CD4-positive, alpha-beta T cell treated with Interleukin-10 for 1 hour (primary cell): ENCODE measurements around the gene CD247.

Source experiments
- DNase-seq: peaks from one replicate; pipeline ENCODE4 v3.0.0-alpha.2; 2020

CD247 gene

GRCh38 chr1:167487614-167488013 lies 30.7 kb downstream of the CD247 start:
- no peak for DNase-seq

- DNase-seq: peak; percentile 40
Observed at GRCh38 chr1:167486090-167486824, 32.1 kb downstream of the CD247 start.

GRCh38 chr1:167484726-167485502 lies 33.4 kb downstream of the CD247 start:
- DNase-seq: no peak

GRCh38 chr1:167483790-167484189 lies 34.5 kb downstream of the CD247 start:
- DNase-seq: no peak

GRCh38 chr1:167482184-167482583 lies 36.1 kb downstream of the CD247 start:
- peak; percentile 45 for DNase-seq

- DNase-seq: no peak
Observed at GRCh38 chr1:167479331-167479979, 38.9 kb downstream of the CD247 start.

- DNase-seq: no peak
Observed at GRCh38 chr1:167477986-167478385, 40.3 kb downstream of the CD247 start.

GRCh38 chr1:167476061-167476460 lies 42.3 kb downstream of the CD247 start:
- no peak for DNase-seq

- peak; percentile 66 for DNase-seq
Observed at GRCh38 chr1:167474191-167474641, 44.1 kb downstream of the CD247 start.

GRCh38 chr1:167473761-167474160 lies 44.6 kb downstream of the CD247 start:
- DNase-seq: no peak

- no peak for DNase-seq
Observed at GRCh38 chr1:167472752-167473521, 45.4 kb downstream of the CD247 start.

GRCh38 chr1:167471568-167471967 lies 46.8 kb downstream of the CD247 start:
- DNase-seq: no peak

- DNase-seq: no peak
Observed at GRCh38 chr1:167469280-167469965, 48.9 kb downstream of the CD247 start.

- DNase-seq: no peak
Observed at GRCh38 chr1:167467752-167468151, 50.6 kb downstream of the CD247 start.

- no peak for DNase-seq
Observed at GRCh38 chr1:167467126-167467710, 51.1 kb downstream of the CD247 start.

- no peak for DNase-seq
Observed at GRCh38 chr1:167465743-167466142, 52.6 kb downstream of the CD247 start.

- no peak for DNase-seq
Observed at GRCh38 chr1:167465018-167465417, 53.3 kb downstream of the CD247 start.

GRCh38 chr1:167463875-167464575 lies 54.3 kb downstream of the CD247 start:
- DNase-seq: no peak

- no peak for DNase-seq
Observed at GRCh38 chr1:167463080-167463479, 55.2 kb downstream of the CD247 start.

GRCh38 chr1:167462341-167462740 lies 56.0 kb downstream of the CD247 start:
- no peak for DNase-seq

GRCh38 chr1:167460836-167461235 lies 57.5 kb downstream of the CD247 start:
- peak; percentile 50 for DNase-seq
